ENCODE measurements around the gene PYCARD.

PYCARD gene

DNA sequence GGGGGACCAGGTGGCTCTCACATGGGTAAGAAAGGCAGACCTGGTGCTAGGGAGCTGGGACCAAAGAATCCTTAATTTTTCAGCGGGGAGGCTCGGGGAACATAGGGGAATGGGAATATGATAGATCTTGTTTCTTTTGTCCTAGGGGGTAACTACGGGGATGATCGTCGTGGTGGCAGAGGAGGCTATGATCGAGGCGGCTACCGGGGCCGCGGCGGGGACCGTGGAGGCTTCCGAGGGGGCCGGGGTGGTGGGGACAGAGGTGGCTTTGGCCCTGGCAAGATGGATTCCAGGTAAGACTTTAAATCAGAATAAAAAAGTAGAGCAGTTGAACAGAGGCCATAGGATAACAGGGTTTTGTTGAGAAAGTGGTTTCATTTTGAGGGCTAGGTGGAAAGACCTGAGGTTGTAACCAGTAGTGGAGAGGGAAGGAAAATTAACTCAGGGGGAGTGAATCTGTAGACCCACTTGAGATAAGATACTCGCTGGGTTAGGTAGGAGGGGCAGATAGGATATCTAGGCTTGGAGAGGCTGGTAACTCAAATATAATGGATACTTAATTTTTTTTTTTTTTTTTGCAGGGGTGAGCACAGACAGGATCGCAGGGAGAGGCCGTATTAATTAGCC, 11.6 kb downstream of the PYCARD start:
- ChIA-PET CTCF (interaction anchor here (1.0 to 1.2 kb wide), 2 partner anchors 253 kb away, joined by 3 to 4 read pairs; no protein-coding TSS in a partner anchor), POLR2A (interaction anchor here (2.5 kb wide), 1 partner anchor 11 kb away, joined by 27 read pairs; the partner anchor contains the start of gene FUS)
- TF ChIP-seq, protein P1, sequence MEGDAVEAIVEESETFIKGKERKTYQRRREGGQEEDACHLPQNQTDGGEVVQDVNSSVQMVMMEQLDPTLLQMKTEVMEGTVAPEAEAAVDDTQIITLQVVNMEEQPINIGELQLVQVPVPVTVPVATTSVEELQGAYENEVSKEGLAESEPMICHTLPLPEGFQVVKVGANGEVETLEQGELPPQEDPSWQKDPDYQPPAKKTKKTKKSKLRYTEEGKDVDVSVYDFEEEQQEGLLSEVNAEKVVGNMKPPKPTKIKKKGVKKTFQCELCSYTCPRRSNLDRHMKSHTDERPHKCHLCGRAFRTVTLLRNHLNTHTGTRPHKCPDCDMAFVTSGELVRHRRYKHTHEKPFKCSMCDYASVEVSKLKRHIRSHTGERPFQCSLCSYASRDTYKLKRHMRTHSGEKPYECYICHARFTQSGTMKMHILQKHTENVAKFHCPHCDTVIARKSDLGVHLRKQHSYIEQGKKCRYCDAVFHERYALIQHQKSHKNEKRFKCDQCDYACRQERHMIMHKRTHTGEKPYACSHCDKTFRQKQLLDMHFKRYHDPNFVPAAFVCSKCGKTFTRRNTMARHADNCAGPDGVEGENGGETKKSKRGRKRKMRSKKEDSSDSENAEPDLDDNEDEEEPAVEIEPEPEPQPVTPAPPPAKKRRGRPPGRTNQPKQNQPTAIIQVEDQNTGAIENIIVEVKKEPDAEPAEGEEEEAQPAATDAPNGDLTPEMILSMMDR (IDR thresholded peaks at IDR 0.05; ENCODE audit: control extremely low read depth, extremely low read depth, low read depth, missing control alignments): no peak
- DNase-seq (ENCODE audit: extremely low spot score): no peak

DNA sequence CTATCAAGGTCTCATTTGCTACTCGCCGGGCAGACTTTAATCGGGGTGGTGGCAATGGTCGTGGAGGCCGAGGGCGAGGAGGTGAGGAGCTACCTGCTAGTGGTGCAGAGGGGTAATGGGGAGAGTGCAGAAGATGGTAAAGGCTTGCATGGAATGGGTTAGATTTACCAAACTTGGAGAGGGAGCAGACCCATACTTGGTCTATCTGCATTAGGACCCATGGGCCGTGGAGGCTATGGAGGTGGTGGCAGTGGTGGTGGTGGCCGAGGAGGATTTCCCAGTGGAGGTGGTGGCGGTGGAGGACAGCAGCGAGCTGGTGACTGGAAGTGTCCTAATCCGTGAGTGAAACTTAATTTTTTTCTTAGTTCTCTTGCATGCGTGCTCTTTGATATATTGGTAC, 12.5 kb downstream of the PYCARD start:
- ChIA-PET POLR2A (interaction anchor here (1.9 to 2.5 kb wide), 2 partner anchors 10 kb away, joined by 21 to 27 read pairs; partner anchors contain the start of gene FUS), CTCF (interaction anchor here (0.8 to 1.0 kb wide), 2 partner anchors 11 to 254 kb away, joined by 3 read pairs; no protein-coding TSS in a partner anchor)
- TF ChIP-seq, protein P1 (IDR thresholded peaks at IDR 0.05; ENCODE audit: control extremely low read depth, extremely low read depth, low read depth, missing control alignments): no peak
- DNase-seq (ENCODE audit: extremely low spot score): no peak

DNA sequence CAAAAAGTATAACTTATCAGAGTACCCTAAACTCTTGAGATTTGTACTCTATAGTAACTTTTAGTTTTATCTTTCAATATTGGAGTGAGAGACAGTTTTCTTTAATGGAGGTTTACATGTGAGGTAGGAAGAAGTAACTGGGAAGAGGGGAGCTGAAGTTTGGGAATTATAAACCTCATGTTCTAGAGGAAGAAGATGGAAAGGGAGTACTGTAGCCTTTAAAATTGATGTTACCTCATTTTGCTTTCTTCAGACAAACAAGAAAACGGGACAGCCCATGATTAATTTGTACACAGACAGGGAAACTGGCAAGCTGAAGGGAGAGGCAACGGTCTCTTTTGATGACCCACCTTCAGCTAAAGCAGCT, 13.2 kb downstream of the PYCARD start:
- POLR2A ChIA-PET: interaction anchor here (1.9 to 2.5 kb wide), 2 partner anchors 9 to 10 kb away, joined by 21 to 27 read pairs; partner anchors contain the start of gene FUS
- CTCF ChIA-PET: no interaction called here
- no peak for DNase-seq (ENCODE audit: extremely low spot score)
- TF ChIP-seq, protein P1 (IDR thresholded peaks at IDR 0.05; ENCODE audit: control extremely low read depth, extremely low read depth, low read depth, missing control alignments): no peak

DNA sequence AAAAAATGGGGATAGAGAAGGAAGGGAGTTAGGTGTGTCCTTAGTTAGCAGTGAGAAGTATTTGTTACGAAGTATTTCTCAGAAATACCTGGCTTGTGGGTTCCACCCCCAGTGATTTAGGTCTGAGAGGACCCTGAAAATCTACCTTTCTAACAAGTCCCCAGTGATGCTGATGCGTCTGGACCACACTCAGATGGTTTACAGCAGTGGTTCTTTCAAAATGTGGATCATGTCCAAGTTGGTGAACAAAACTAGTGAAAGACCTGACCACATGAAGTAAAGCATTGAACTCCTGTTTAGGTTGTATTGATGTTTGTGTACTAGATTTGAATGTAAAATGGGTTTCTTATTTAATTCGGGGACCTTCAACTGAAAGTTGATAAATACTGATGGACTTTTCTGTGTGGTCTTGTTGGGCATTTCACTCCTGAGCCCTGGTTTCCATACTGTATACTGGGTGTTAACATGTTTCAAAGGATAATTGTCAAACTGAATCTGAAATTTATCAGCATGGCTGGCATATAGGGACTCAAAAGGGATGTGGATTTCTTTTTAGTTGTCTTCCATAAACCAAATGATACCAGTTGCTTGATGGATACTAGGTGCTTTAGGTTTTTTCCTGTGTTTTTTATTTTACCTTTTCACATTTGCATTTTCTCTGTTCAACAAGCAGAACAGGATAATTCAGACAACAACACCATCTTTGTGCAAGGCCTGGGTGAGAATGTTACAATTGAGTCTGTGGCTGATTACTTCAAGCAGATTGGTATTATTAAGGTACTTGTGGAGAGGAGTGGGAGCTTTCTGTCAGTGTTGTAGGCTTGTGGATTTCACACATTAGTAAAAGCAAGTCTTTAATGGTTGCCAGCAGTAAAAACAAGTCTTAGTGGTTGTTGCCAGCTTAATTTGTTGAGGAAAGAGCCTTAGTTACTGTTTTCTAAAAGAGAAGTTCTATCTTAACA, 13.8 kb downstream of the PYCARD start:
- ChIA-PET CTCF (no interaction called here), POLR2A (interaction anchor here (1.9 to 2.5 kb wide), 2 partner anchors 9 to 11 kb away, joined by 21 to 27 read pairs; partner anchors contain the start of gene FUS)
- TF ChIP-seq, protein P1 (IDR thresholded peaks at IDR 0.05; ENCODE audit: control extremely low read depth, extremely low read depth, low read depth, missing control alignments): no peak
- no peak for DNase-seq (ENCODE audit: extremely low spot score)

DNA sequence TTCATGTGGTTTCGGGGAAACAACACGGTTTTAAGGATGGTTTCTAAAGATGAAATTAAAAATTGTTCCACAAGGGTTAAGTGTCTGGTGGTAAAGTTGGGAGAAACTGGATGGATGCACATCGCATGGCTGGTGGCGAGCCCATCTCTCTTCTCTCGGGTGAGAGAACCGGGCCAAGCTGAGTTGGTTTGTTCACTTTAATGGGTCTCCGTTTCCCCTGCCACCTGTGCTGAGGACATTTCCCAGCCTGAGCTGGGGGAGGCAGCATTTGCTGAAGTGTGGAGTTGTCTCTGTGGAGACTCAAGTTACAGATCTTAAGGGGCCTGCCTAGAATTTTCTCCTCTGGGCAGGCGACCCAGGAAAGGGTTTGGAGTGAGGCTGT, 14.8 kb downstream of the PYCARD start:
- TF ChIP-seq, protein P1 (IDR thresholded peaks at IDR 0.05; ENCODE audit: control extremely low read depth, extremely low read depth, low read depth, missing control alignments): no peak
- ChIA-PET CTCF (no interaction called here), POLR2A (interaction anchor here (1.0 kb wide), 1 partner anchor 15 kb away, joined by 4 read pairs; the partner anchor contains the start of gene PYCARD)
- DNase-seq (ENCODE audit: extremely low spot score): no peak
